GM21367 (cell line): ENCODE measurements around the gene ULK1.

Experiments used
- ATAC-seq: cut with Tn5 transposase; IDR thresholded peaks from one replicate; pipeline ENCODE4 v1.9.1; 2021; ENCODE audit not compliant: unreplicated experiment

Gene ULK1

DNA sequence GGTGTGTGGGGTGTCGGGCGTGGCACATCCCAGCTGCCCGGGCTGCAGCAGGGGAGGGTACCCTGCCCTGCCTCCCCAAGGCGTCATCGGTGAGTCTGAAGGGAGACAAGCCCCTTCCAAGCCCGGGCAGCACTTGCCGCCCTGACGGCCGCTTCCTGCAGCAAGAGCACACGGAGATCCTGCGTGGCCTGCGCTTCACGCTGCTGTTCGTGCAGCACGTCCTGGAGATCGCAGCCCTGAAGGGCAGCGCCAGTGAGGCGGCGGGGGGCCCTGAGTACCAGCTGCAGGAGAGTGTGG, 24.6 kb downstream of the ULK1 start:
- ATAC-seq, result no peak

DNA sequence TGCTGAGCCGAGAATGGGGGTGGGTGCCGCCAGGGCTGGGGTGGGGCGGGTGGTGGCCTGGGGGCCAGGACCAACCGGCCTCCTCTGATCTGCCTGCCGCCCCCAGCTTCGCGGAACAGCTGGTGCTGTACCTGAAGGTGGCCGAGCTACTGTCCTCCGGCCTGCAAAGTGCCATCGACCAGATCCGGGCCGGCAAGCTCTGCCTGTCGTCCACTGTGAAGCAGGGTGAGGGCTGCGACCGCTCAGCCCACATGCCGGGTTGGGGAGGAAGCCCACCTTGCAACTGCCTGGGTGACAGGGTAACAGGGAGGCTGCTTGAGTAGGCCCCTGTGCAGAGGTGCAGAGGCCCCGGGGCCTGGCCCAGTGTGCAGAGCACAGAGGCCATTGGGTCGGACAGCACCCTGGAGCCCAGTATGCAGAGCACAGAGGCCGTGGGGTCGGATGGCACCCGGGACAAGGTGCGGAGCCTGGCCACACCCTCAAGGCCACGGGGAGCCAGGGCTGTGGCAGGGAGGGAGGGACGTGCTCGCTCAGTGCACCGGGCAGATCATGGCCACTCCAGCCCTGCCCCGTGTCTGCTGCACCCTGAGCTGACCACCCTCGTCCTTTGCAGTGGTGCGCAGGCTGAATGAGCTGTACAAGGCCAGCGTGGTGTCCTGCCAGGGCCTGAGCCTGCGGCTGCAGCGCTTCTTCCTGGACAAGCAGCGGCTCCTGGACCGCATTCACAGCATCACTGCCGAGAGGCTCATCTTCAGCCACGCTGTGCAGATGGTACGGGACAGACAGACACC, 25.1 kb downstream of the ULK1 start:
- ATAC-seq, result no peak

DNA sequence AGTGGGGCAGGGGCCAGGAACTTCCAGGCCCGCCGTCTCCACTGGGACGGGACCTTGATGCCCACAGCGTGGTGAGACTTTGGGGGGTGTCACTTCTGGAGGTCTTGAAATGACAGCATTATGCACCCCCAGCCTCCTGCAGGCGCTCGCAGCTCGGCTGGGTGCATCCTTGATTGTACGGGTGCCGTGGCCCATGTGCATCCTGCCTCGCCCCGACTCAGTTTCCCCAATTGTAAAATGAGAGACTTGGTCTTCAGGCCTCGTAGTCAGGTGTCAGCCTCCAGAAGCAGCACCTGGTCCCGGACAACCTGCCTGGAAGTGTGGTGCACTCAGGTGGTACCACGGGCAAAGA, 25.7 kb downstream of the ULK1 start:
- ATAC-seq, result no peak

DNA sequence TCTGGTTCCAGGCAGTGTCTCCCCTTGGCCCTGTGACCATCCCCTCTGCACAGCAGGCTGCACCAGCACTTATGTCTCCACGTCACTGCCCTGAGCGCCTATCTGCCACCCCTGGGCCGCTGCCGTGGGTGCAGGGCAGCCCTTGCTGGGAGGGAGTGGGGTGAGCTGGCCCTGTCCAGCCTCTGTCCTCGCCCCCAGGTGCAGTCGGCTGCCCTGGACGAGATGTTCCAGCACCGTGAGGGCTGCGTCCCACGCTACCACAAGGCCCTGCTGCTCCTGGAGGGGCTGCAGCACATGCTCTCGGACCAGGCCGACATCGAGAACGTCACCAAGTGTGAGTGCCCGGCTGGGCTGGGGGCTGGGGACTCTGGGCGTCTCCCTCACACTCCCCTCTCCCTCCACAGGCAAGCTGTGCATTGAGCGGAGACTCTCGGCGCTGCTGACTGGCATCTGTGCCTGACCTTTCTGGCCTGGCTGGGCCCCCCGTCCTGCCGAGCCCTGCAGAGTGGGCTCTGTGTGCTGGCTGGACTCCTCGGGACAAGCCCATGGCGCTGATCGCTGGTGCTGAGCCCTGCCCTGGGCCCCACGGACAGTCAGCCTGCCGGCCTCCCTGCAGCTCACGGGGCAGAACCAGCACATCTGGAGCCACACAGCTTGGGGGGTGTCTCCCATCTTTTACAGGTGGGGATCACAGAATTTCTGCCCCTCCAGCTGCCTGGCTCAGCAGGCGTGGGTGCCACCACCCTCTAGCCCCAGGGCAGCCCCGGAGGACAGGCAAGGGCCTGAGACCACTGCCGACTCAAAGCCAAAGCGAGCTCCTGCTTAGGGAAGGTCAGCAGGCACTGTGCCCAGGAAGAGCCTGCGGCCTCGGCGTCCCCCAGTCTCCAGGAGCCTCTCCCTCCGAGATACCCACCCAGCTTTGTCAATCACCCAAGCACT, 26.7 kb downstream of the ULK1 start:
- ATAC-seq, result no peak

DNA sequence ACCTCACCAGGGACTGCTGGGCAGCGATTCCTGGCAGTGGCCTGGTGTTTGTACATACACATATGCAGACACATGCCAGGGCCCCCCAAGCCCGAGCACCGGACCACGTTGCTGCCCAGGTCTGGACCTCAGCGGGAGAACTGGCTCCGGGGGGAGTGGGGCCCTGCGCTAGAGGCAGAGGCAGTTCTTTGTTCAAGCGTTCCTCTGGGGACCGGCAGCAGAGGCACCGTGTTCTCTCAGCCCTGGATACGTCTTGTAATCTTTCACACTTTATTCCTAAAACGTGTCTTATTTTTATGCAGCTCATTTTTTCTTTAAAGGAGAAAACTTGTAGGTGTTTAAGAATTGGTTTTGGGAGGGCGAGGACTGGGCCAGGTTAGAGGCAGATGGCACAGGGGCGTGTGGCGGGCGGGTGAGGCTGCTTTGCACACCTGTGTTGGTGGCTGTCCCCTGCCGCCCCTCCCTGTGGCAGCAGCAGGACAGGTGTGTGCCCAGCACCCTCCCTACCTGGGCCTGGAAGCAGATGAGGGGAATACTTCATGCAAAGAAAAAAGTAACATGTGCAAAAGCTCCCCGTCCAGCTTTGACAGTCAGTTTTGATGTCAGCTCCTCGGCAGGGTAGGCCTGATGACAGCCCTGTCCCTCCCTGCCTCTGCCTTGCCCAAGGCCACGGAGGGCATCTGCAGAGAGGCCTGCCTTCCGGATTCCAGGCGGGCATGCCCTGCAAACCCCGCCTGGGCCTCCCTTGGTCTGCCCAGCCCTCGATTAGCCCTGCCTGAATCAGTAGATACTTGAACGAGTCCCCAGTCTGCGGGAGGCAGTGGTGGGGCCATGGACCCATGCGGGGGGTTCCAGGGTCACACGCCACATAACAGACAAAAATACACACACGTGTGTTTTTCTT, 27.7 kb downstream of the ULK1 start:
- ATAC-seq, result no peak

DNA sequence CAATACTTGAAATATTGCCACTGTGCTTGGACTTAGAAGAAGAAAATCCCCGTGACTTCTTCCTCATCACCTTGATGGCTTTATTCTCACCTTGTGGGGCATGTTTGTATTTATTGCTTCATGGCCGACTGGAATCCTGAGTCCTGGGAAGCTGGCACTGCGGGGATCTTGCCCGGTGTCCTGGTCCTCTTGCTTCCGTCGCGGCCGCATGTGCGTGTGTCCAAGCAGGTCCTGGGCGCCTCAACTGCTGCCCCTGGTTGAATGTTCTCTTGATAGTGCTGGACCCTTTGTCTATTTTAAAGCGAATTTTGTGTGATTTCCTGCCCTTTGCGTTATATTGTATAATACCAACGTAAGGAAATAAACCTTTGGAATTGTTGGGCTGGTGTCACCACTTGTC, 28.4 kb downstream of the ULK1 start:
- ATAC-seq, result no peak

DNA sequence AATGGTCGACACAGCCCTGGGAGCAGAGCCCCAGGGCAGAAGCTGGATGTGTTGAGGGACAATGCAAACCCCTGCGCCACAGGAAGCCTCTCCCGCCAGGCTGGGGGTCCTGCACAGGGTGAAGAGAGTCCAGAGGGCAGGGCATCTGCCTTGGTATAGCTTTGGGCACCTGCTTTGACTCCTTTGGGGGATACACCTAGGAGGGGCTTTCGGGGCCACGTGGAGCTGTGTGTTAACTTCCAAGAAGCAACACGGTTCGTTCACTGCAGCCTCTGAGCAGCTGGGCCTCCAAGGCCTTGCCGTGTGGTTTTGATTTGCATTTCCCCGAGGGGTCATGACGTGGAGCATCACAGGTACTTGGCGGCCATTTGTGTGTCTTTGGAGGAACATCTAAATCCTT, 28.8 kb downstream of the ULK1 start:
- peak; percentile 78 for ATAC-seq

DNA sequence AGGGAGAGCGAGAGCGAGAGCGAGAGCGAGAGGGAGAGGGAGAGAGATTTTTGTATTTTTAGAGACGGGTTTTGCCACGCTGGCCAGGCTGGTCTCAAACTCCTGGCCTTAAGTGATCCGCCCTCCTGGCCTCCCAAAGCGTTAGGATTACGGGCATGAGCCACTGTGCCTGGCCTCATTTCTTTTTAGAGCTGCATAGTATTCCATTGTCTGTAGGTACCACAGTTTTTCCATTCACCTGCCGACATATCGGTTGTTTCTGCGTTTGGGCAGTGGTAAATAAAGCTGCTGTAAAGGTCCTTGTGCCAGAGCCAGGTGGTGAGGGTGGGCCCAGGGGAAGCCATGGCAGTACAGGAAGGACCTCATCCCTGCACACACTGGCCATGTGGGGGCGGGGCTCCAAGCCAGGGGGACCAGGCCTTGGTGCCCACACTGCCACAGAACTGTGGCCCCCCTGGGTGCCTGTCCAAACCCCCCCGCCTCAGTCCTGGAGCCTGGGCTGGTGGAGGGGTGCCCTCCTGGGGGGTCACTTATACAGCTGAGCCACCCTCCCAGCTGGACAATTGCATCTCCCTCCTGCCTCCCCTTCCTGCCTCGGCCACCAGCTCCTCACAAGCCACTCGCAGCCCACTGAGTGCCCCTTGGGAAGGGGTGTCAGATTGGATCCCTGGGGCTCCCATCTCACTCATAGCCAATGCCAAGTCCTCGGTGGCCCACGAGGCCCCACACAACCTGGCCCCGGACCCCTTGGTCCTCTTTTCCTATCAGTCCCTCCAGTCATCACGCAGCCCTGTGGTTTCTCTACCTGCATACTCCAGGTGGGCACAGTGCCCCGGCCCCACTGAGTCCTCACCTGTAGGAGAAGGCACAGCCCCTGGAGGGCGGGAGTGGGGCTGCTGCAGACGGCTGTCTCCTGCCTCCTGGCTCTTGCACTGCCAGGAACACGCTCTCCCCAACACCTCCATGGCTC, 33.0 kb downstream of the ULK1 start:
- ATAC-seq, result no peak

DNA sequence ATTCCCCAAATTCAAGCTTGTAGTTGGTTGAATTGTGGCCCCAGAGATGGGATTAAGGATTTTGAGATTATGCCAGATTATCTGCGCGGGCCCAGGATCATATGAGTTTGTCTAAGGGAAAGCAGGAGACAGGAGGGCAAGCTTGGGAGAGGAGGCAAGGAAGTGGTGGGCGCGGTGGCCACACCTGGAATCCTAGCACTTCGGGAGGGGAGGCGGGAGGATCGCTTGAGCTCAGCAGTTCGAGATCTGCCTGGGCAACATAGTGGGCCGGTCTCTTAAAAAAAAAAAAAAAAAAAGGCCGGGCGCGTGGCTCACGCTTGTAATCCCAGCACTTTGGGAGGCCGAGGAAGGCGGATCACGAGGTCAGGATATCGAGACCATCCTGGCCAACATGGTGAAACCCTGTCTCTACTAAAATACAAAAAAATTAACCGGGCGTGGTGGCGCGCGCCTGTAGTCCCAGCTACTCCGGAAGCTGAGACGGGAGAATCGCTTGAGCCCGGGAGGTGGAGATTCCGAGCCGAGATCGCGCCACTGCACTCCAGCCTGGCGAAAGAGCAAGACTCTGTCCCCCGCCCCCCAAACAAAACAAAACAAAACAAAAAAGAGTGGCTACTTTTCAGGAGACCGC, 33.8 kb downstream of the ULK1 start:
- ATAC-seq, result no peak

DNA sequence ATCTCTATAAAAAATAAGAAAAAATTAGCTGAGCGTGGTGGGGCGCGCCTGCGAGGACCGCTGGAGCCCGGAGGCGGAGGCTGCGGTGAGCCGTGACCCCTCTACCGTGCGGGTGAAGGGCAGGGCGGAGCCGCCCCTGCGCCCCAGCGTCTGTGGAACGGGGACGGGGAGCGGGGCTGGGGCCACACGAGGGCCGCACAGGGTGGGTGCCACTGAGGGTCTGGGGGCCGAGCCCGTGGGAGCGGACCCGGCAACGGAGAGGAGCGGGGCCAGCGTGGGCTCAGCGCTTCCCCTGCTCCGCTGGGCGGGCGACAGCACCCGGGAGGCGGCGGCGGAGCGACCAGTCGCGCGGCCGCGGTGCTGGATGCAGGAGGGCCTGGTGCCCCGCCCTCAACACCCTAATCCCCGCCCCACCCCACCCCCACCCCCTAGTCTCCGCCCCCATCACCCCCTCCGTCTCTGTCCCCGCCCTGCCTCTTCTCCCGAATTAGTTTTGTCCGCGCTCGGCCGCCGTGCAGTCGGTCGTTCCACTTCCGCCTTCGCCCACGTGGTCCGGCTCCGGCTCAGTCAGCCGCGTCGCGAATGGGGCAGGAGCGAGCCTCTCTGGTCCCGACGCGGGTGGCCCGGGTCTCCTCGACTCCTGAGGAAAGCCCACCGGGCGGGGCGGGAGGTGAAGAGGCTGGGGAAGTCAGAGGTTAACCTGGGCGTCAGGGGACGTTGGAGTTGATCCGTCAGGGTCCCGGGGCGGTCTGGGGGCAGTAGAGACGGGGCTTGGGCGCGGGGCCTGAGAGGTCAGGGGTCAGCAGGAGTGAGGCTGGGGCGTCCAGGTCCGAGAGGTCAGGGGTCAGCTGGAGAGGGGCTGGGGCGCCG, 34.5 kb downstream of the ULK1 start, which contains the start of gene PUS1:
Gene PUS1, plus strand, starts transcription at position 566 of the 870 bp plus-strand sequence. CDS start 447 bp downstream, outside the sequence.
- peak; percentile 50 for ATAC-seq

DNA sequence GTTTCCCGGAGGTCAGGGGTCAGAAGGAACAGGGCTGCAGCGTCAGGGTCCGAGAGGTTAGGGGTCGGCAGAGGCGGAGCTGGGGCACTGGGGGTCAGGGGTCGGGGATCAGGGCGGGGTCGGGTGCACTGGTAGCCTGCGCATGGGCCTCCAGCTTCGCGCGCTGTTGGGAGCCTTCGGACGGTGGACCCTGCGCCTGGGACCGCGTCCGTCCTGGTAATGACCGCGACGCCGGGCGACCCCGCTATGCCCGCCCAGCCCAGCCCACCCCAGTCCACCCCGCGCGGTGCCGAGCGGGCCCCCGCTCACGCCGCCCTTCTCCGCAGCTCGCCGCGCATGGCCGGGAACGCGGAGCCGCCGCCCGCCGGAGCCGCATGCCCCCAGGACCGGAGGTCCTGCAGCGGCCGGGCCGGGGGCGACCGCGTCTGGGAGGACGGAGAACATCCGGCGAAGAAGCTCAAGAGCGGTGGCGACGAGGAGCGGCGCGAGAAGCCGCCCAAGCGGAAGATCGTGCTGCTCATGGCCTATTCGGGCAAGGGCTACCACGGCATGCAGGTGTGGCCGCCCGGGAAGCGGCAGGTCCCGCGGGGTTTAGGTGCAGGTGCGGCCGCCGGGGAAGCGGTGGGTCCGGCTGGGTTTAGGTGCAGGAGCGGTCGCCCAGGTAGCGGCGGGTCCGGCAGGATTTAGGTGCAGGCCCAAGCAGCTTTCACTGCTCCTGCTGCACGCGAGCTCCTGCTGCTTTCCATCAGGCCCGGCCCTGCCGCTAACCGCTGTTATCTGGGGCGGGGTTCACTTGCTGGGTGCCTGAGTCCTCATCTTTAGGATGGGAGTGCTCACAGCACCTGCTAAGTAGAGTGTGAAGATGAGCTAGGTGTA, 35.4 kb downstream of the ULK1 start:
- ATAC-seq, result no peak

DNA sequence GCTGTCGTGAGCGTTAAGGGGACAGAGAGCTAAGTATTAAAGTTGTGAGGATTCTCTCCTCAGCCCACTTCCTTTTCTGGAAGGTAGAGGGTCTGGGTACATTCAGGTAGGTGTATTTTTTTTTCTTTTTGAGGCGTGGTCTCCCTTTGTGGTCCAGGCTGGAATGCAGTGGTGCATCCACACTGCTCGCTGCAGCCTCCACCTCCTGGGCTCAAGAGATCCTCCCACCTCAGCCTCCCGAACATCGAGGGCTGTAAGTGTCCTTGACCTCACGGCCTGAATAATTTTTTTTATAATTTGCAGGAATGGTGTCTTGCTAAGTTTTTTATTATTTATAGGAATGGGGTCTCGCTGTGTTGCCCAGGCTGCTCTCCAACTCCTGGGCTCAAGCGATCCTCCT, 36.1 kb downstream of the ULK1 start:
- ATAC-seq, result no peak

DNA sequence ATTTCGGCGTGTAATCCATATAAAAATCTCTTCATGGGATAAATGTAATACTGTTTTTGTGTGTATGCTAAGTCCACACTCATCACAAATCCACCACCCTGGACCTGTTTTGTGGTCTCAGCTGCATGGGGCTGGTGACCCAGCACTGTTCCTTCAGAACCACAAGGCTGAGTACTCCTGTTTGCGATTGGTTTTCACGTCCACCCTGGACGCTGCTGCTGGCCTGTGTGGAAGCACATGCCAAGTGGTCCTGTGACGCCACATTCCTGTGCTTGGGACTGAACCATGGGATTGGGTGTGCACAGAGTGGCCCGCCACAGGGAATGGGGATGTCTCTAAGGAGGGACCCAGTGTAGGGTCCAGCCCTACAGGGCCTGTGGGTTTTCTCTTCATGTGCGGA, 39.0 kb downstream of the ULK1 start:
- ATAC-seq, result no peak

DNA sequence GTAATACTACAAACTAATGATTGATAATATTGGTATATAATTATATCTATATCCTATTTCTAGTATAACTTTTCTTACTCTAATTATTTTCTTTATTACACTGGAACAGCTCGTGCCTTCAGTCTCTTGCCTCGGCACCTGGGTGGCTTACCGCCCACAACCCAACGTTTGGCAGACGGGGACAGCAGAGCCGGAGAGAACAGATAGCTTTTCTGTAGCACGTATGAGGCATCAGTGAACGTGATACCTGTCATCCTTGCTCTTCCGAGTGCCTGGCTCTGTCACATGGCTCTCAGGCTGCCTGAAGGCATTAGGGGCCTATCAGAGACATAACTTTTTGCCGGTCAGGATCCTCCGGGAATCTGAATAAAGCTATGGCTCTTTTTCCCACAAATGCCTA, 40.1 kb downstream of the ULK1 start:
- no peak for ATAC-seq

DNA sequence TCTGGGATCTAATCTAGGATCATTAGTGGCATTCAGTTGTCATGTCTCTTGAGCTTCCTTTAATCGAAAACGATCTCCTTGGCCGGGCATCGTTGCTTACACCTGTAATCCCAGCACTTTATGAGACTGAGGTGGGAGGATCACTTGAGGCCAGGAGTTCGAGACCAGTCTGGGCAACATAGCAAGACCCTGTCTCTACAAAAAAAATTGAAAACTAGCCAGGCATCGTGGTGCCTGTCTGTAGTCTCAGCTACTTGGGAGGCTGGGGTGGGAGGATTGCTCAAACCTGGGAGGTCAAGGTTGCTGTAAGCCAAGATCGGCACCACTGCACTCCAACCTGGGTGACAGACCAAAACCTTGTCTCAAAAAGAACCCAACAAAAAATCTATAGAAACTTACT, 43.7 kb downstream of the ULK1 start:
- no peak for ATAC-seq

DNA sequence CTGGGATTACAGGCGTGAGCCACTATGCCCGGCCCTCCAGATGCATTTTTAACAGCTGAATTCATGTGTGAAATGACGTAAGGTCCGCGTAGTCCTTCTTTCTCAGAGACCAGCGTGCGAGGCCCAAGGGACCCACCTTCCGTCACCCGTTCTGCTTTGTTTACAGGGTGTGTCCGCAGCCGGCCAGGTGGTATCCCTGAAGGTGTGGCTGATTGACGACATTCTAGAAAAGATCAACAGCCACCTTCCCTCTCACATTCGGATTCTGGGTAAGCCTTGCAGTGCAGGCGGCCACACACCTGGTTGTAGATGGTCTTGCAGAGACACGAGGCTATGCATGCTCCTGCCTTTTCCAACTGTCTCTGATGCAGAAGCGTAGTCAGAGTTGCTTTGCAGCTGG, 44.6 kb downstream of the ULK1 start:
- ATAC-seq, result no peak

DNA sequence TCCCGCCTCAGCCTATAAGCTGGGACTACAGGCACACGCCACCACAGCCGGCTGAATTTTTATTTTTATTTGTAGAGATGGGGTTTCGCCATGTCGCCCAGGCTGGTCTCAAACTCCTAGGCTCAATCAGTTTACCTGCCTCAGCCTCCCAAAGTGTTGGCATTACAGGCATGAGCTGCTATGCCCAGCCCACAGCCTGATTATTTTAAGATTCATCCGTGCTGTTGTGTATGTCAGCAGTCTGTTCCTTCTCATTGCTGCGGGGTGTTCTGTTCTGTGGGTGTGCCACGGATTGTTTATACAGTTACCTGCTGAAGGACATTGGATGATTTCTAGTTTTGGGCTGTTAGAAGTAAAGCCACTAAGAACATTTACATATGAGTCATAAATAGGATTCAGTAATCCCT, 45.7 kb downstream of the ULK1 start:
- ATAC-seq, result no peak
